NB4 (cell line): ENCODE results near the gene EXD3.
A peak's percentile ranks its signal among the peaks of the same experiment; 100 is the strongest.

Experiments
- DNase-seq: peaks from one replicate; pipeline ENCODE4 v3.0.0; 2010; ENCODE audit warnings: low read depth
- H3K4me3 ChIP-seq: one replicate; pipeline ENCODE4 v1.5.1; 2011; ENCODE audit warnings: mild to moderate bottlenecking, low read depth, low read length, moderate library complexity
- CTCF ChIP-seq: IDR thresholded peaks from one replicate; pipeline ENCODE4 v1.5.1; 2012; ENCODE audit warnings: low read depth, low read length
- MAX ChIP-seq: IDR thresholded peaks from 2 replicates; pipeline ENCODE4 v1.6.1; 2011; ENCODE audit warnings: low read depth, low read length
- MYC ChIP-seq: IDR thresholded peaks from 2 replicates; pipeline ENCODE4 v1.6.1; 2011; ENCODE audit warnings: low read depth, low read length
- POLR2A ChIP-seq: IDR thresholded peaks from 2 replicates; pipeline ENCODE4 v1.6.1; 2011; ENCODE audit warnings: mild to moderate bottlenecking; ENCODE audit not compliant: insufficient read length; ENCODE audit errors: extremely low read depth

Gene EXD3

GRCh38 chr9:137445275-137445807 lies 22.4 kb upstream of the EXD3 start:
- peak; percentile 79 for DNase-seq

GRCh38 chr9:137444106-137444790 lies 21.3 kb upstream of the EXD3 start:
- TF ChIP-seq POLR2A (no peak), CTCF (peak; percentile 12)
- DNase-seq, result no peak
- no peak overlapping the region for H3K4me3 ChIP-seq

More at GRCh38 chr9:137445275-137445807, 22.4 kb upstream of the EXD3 start:
- TF ChIP-seq MYC (0 out of 2 replicates have a peak, but pooled peaks have one; percentile 26), MAX (no peak), POLR2A (no peak), CTCF (peak; percentile 72)
- H3K4me3 ChIP-seq, result no peak overlapping the region

- no peak overlapping the region for H3K4me3 ChIP-seq
- no peak for DNase-seq
- TF ChIP-seq MYC (no peak), CTCF (no peak), POLR2A (no peak), MAX (no peak)
Measured at GRCh38 chr9:137441935-137442321, 19.0 kb upstream of the EXD3 start.

- TF ChIP-seq MAX (no peak), POLR2A (no peak), MYC (no peak), CTCF (no peak)
- no peak within 1 kb of the TSS for H3K4me3 ChIP-seq
- DNase-seq, result peak; percentile 48
Measured at GRCh38 chr9:137441289-137441934, 18.4 kb upstream of the EXD3 start, which contains the start of gene ENTPD8. ENTPD8 (minus strand) TSS chr9:137441357; CDS start chr9:137438285, 3,072 bp downstream.

- TF ChIP-seq POLR2A (no peak), CTCF (no peak), MAX (no peak), MYC (no peak)
- no peak for DNase-seq
- no peak overlapping the region for H3K4me3 ChIP-seq
Measured at GRCh38 chr9:137439158-137439714, 16.3 kb upstream of the EXD3 start.
